ENCODE data around the gene PNLIPRP3. TPM values are rescaled to one million over a fixed set of nuclear protein-coding genes. Genes with fewer than 3 reads are reported as not detected.

PNLIPRP3 gene
- total RNA-seq, 1 experiment from 2014 or later: not detected

GRCh38 chr10:116472891-116473290, 45.2 kb downstream of the PNLIPRP3 start:
- Histone ChIP-seq H2AK5ac (ENCODE audit: insufficient read length, low read length) (no peak overlapping the region), H3K23me2 (ENCODE audit: insufficient read length, low read depth, low read length, poor library complexity, severe bottlenecking) (no peaks in the 10 kb centered on the region), H3K4me2 (ENCODE audit: insufficient read depth, insufficient read length, low read length) (no peak overlapping the region), H4K8ac (replicated peaks; ENCODE audit: insufficient read length, low read depth, low read length) (no peak overlapping the region), H3K27me3 (ENCODE audit: insufficient read depth, low read length) (no peaks in the 10 kb centered on the region; the same call in 1 of the 2 replicates), H3K79me1 (ENCODE audit: insufficient read depth, low read depth, low read length, poor library complexity, severe bottlenecking) (no peaks in the 10 kb centered on the region), H2BK15ac (ENCODE audit: low read depth, low read length) (no peak overlapping the region), H2BK20ac (ENCODE audit: low read depth, low read length, poor library complexity, severe bottlenecking) (no peak overlapping the region), H3K4ac (ENCODE audit: low read depth, low read length) (no peak overlapping the region), H3K14ac (ENCODE audit: insufficient read depth, low read length) (no peak overlapping the region), H4K91ac (ENCODE audit: insufficient read length, low read depth, low read length) (no peak overlapping the region), H2AFZ (ENCODE audit: low read length) (no peak overlapping the region), H2BK120ac (ENCODE audit: low read depth, low read length, poor library complexity, severe bottlenecking) (no peak overlapping the region), H2BK5ac (ENCODE audit: insufficient read length, low read length) (no peak overlapping the region), H3K4me1 (ENCODE audit: insufficient read depth, low read length) (peaks cover 2% of the 10 kb centered on the region; the same call in 1 of the 2 replicates), H4K20me1 (ENCODE audit: control insufficient read depth, insufficient read depth, insufficient read length) (no peaks in the 10 kb centered on the region), H3T11ph (ENCODE audit: low read length) (no peak overlapping the region), H3K79me2 (ENCODE audit: insufficient read depth, low read length) (no peaks in the 10 kb centered on the region), H2BK12ac (ENCODE audit: insufficient read length, low read depth, low read length) (no peak overlapping the region), H3K27ac (ENCODE audit: insufficient read length, low read depth, low read length) (no peak overlapping the region), H3K56ac (ENCODE audit: insufficient read length, low read depth, low read length) (no peak overlapping the region), H4K5ac (ENCODE audit: insufficient read length, low read depth, low read length) (no peak overlapping the region), H3K9ac (ENCODE audit: extremely low read depth, insufficient read length, low read length) (no peak overlapping the region), H3K18ac (ENCODE audit: insufficient read length, low read depth, low read length) (no peak overlapping the region), H3K9me3 (ENCODE audit: control insufficient read depth, low read depth, low read length) (no peaks in the 10 kb centered on the region), H3K23ac (ENCODE audit: insufficient read length, low read depth, low read length) (no peak overlapping the region)
- H3K4me3 Mint-ChIP-seq: no peak overlapping the region
- H3K27ac Mint-ChIP-seq: no peak overlapping the region; a peak in 1 of 7 replicates
- no peaks in the 10 kb centered on the region for H3K36me3 Mint-ChIP-seq (ENCODE audit: insufficient read depth in 1 of 3, low read depth in 3 of 3)
- peaks cover 0 to 3% of the 10 kb centered on the region in 2 experiments; a peak in 2 of 5 replicates for H3K9me3 Mint-ChIP-seq
- no peak for DNase-seq
- H3K4me1 Mint-ChIP-seq: peaks cover 5 to 13% of the 10 kb centered on the region in 2 experiments
- no peaks in the 10 kb centered on the region for H3K27me3 Mint-ChIP-seq (ENCODE audit: low read depth)
- WGBS (ENCODE audit: extremely low coverage, insufficient read length, low lambda C conversion rate): no CpG with 5 or more reads among the region's 4 CpGs
- TF ChIP-seq, protein P1, sequence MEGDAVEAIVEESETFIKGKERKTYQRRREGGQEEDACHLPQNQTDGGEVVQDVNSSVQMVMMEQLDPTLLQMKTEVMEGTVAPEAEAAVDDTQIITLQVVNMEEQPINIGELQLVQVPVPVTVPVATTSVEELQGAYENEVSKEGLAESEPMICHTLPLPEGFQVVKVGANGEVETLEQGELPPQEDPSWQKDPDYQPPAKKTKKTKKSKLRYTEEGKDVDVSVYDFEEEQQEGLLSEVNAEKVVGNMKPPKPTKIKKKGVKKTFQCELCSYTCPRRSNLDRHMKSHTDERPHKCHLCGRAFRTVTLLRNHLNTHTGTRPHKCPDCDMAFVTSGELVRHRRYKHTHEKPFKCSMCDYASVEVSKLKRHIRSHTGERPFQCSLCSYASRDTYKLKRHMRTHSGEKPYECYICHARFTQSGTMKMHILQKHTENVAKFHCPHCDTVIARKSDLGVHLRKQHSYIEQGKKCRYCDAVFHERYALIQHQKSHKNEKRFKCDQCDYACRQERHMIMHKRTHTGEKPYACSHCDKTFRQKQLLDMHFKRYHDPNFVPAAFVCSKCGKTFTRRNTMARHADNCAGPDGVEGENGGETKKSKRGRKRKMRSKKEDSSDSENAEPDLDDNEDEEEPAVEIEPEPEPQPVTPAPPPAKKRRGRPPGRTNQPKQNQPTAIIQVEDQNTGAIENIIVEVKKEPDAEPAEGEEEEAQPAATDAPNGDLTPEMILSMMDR (conservative IDR thresholded peaks at IDR 0.05): no peak
